Adipocyte (in vitro differentiated cells): ENCODE results near the gene PACSIN2.

ENCODE experiments used
- DNase-seq: peaks from one replicate; pipeline ENCODE4 v3.0.0-alpha.2; 2015; ENCODE audit warnings: low read depth
- H3K27me3 ChIP-seq: replicated peaks from 2 replicates; pipeline ENCODE4 v1.7.0; 2013; ENCODE audit warnings: mild to moderate bottlenecking, low read length, moderate library complexity; ENCODE audit not compliant: control insufficient read depth, insufficient read depth
- H3K36me3 ChIP-seq: 2 replicates; pipeline ENCODE4 v1.7.0; 2013; ENCODE audit warnings: low read length, mild to moderate bottlenecking, moderate library complexity; ENCODE audit not compliant: control insufficient read depth, insufficient read depth, severe bottlenecking
- H3K4me1 ChIP-seq: 2 replicates; pipeline ENCODE4 v1.7.0; 2013; ENCODE audit warnings: mild to moderate bottlenecking, low read length, moderate library complexity; ENCODE audit not compliant: control insufficient read depth, insufficient read depth
- H3K4me3 ChIP-seq: 2 replicates; pipeline ENCODE4 v1.7.0; 2013; ENCODE audit warnings: mild to moderate bottlenecking, low read length, moderate library complexity
- H3K9ac ChIP-seq: 2 replicates; pipeline ENCODE4 v1.7.0; 2013; ENCODE audit warnings: mild to moderate bottlenecking, low read length, moderate library complexity
- H3K9me3 ChIP-seq: 2 replicates; pipeline ENCODE4 v1.7.0; 2013; ENCODE audit warnings: mild to moderate bottlenecking, low read length, moderate library complexity; ENCODE audit not compliant: control insufficient read depth

Gene PACSIN2

GRCh38 chr22:42986115-42986514 lies 28.8 kb downstream of the PACSIN2 start:
- Histone ChIP-seq H3K9me3 (no peaks in the 10 kb centered on the region), H3K27me3 (no peaks in the 10 kb centered on the region), H3K36me3 (no peaks in the 10 kb centered on the region), H3K9ac (no peak overlapping the region), H3K4me3 (no peak overlapping the region), H3K4me1 (peaks cover 16% of the 10 kb centered on the region)
- no peak for DNase-seq

- H3K9me3 ChIP-seq, result no peaks in the 10 kb centered on the region
- H3K27me3 ChIP-seq, result no peaks in the 10 kb centered on the region
- peaks cover 10% of the 10 kb centered on the region for H3K4me1 ChIP-seq
- no peak overlapping the region for H3K4me3 ChIP-seq
- no peaks in the 10 kb centered on the region for H3K36me3 ChIP-seq
- DNase-seq, result no peak
- no peak overlapping the region for H3K9ac ChIP-seq
Measured at GRCh38 chr22:42985531-42985905, 29.4 kb downstream of the PACSIN2 start.

GRCh38 chr22:42984814-42985530 lies 30.0 kb downstream of the PACSIN2 start:
- no peak overlapping the region for H3K9ac ChIP-seq
- H3K27me3 ChIP-seq, result no peaks in the 10 kb centered on the region
- no peaks in the 10 kb centered on the region for H3K36me3 ChIP-seq
- H3K9me3 ChIP-seq, result no peaks in the 10 kb centered on the region
- no peak overlapping the region for H3K4me3 ChIP-seq
- H3K4me1 ChIP-seq, result peaks cover 5% of the 10 kb centered on the region
- DNase-seq, result no peak

GRCh38 chr22:42984397-42984796 lies 30.6 kb downstream of the PACSIN2 start:
- DNase-seq, result no peak
- Histone ChIP-seq H3K9ac (no peak overlapping the region), H3K9me3 (no peaks in the 10 kb centered on the region), H3K4me3 (no peak overlapping the region), H3K36me3 (no peaks in the 10 kb centered on the region), H3K27me3 (no peaks in the 10 kb centered on the region), H3K4me1 (peaks cover 5% of the 10 kb centered on the region)

GRCh38 chr22:42983470-42983869 lies 31.5 kb downstream of the PACSIN2 start:
- H3K4me3 ChIP-seq, result no peak overlapping the region
- DNase-seq, result no peak
- peaks cover 9% of the 10 kb centered on the region for H3K4me1 ChIP-seq
- no peaks in the 10 kb centered on the region for H3K36me3 ChIP-seq
- no peaks in the 10 kb centered on the region for H3K9me3 ChIP-seq
- H3K9ac ChIP-seq, result no peak overlapping the region
- no peaks in the 10 kb centered on the region for H3K27me3 ChIP-seq

GRCh38 chr22:42979606-42980005 lies 35.3 kb downstream of the PACSIN2 start:
- Histone ChIP-seq H3K36me3 (no peaks in the 10 kb centered on the region), H3K9me3 (no peaks in the 10 kb centered on the region), H3K27me3 (no peaks in the 10 kb centered on the region), H3K4me3 (no peak overlapping the region), H3K9ac (no peak overlapping the region), H3K4me1 (peaks cover 15% of the 10 kb centered on the region)
- DNase-seq, result no peak

- Histone ChIP-seq H3K27me3 (no peaks in the 10 kb centered on the region), H3K4me1 (peaks cover 15% of the 10 kb centered on the region), H3K36me3 (no peaks in the 10 kb centered on the region), H3K9me3 (no peaks in the 10 kb centered on the region), H3K9ac (no peak overlapping the region), H3K4me3 (peak overlapping the region; percentile 20)
- DNase-seq, result peak; percentile 54
Measured at GRCh38 chr22:42978453-42979103, 36.4 kb downstream of the PACSIN2 start.

- Histone ChIP-seq H3K9ac (no peak overlapping the region), H3K4me3 (no peak overlapping the region), H3K4me1 (peaks cover 15% of the 10 kb centered on the region), H3K27me3 (no peaks in the 10 kb centered on the region), H3K36me3 (no peaks in the 10 kb centered on the region), H3K9me3 (no peaks in the 10 kb centered on the region)
- DNase-seq, result no peak
Measured at GRCh38 chr22:42977569-42977968, 37.4 kb downstream of the PACSIN2 start.

- H3K9ac ChIP-seq, result no peak overlapping the region
- H3K4me1 ChIP-seq, result peaks cover 15% of the 10 kb centered on the region
- H3K4me3 ChIP-seq, result no peak overlapping the region
- no peaks in the 10 kb centered on the region for H3K36me3 ChIP-seq
- no peaks in the 10 kb centered on the region for H3K27me3 ChIP-seq
- no peak for DNase-seq
- H3K9me3 ChIP-seq, result no peaks in the 10 kb centered on the region
Measured at GRCh38 chr22:42976217-42976933, 38.6 kb downstream of the PACSIN2 start.

GRCh38 chr22:42974223-42974622 lies 40.7 kb downstream of the PACSIN2 start:
- Histone ChIP-seq H3K4me1 (peaks cover 20% of the 10 kb centered on the region), H3K9ac (no peak overlapping the region), H3K36me3 (no peaks in the 10 kb centered on the region), H3K9me3 (no peaks in the 10 kb centered on the region), H3K27me3 (no peaks in the 10 kb centered on the region), H3K4me3 (no peak overlapping the region)
- DNase-seq, result no peak

- H3K9me3 ChIP-seq, result no peaks in the 10 kb centered on the region
- H3K9ac ChIP-seq, result no peak overlapping the region
- H3K27me3 ChIP-seq, result no peaks in the 10 kb centered on the region
- no peak overlapping the region for H3K4me3 ChIP-seq
- no peaks in the 10 kb centered on the region for H3K36me3 ChIP-seq
- peaks cover 20% of the 10 kb centered on the region for H3K4me1 ChIP-seq
- no peak for DNase-seq
Measured at GRCh38 chr22:42973536-42973881, 41.4 kb downstream of the PACSIN2 start.
